Measurements from ENCODE around the gene CMA1. TPM values are rescaled to one million over a fixed set of nuclear protein-coding genes. Genes with fewer than 3 reads are reported as not detected.
"Not testable (repeated sequence)": the region's sequence is repeated elsewhere in the genome, so short reads cannot be mapped to it uniquely, and the experiment has no call there.

The CMA1 gene, protein sequence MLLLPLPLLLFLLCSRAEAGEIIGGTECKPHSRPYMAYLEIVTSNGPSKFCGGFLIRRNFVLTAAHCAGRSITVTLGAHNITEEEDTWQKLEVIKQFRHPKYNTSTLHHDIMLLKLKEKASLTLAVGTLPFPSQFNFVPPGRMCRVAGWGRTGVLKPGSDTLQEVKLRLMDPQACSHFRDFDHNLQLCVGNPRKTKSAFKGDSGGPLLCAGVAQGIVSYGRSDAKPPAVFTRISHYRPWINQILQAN
- 1 to 10 TPM in 1 of 6 donors, under 1 TPM in 1, not detected in 4; 0.37 to 1.8 TPM for total RNA-seq

GRCh38 chr14:24508155-24508840, at the start of gene CMA1:
Gene CMA1, minus strand, starts transcription at chr14:24508265. Its CDS starts 30 bp downstream, at chr14:24508235.
- 55 to 70% methylated on average over 3 of the region's 3 CpGs for WGBS, 2 donors
- no peak for TF ChIP-seq EP300 (IDR thresholded peaks at IDR 0.05)
- no peak for TF ChIP-seq POLR2A (IDR thresholded peaks at IDR 0.05)
- no peak for TF ChIP-seq POLR2AphosphoS5 (IDR thresholded peaks at IDR 0.05)
- TF ChIP-seq CTCF (IDR thresholded peaks at IDR 0.05) = no peak
- Histone ChIP-seq H3K36me3 (no peaks in the 10 kb centered on the region), H3K9me3 (no peaks in the 10 kb centered on the region), H3K4me3 (no peak within 1 kb of the TSS), H3K27ac (no peak within 1 kb of the TSS), H3K4me1 (no peaks in the 10 kb centered on the region), H3K27me3 (no peaks in the 10 kb centered on the region)
- no peak for DNase-seq
- no peak for ATAC-seq (ENCODE audit: low FRiP score in 2 of 2)

DNA sequence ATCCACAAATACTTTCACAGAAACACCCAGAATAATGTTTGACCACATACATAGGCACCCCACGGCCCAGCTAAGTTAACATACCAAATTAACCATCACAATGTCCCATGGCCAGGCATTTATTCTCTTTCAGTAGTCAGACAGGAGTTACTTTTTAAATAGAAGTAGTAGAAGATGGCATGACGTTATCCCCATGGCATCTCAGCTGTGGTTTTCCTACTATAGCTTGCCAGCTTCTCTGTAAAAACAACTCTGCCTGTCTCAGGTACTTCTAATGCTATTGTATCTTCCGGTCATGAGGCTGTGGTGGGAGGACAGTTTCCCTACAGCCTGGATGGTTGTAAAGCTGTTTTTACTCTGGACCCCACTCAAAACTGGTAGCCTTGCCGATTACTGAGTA, 48.7 kb upstream of the CMA1 start:
- ATAC-seq (ENCODE audit: low FRiP score in 2 of 2) (no peak), DNase-seq (no peak)
- no peaks in the 10 kb centered on the region for H3K4me1 ChIP-seq
- 58 to 62% methylated on average over 4 of the region's 4 CpGs for WGBS, 2 donors
- H3K4me3 ChIP-seq = no peak overlapping the region
- H3K36me3 ChIP-seq = no peaks in the 10 kb centered on the region
- H3K27ac ChIP-seq = no peak overlapping the region
- H3K9me3 ChIP-seq = no peaks in the 10 kb centered on the region
- no peaks in the 10 kb centered on the region for H3K27me3 ChIP-seq
- TF ChIP-seq CTCF (IDR thresholded peaks at IDR 0.05) (no peak), POLR2A (IDR thresholded peaks at IDR 0.05) (no peak), EP300 (IDR thresholded peaks at IDR 0.05) (no peak)

- DNase-seq; ATAC-seq (ENCODE audit: low FRiP score in 2 of 2): not testable (repeated sequence)
- 53 to 62% methylated on average over 1 of the region's 1 CpG for WGBS, 2 donors
These were observed 41.0 kb upstream of the CMA1 start for GRCh38 chr14:24549064-24549463.

GRCh38 chr14:24542346-24542936, 34.4 kb upstream of the CMA1 start:
- H3K27ac ChIP-seq = no peak overlapping the region
- no peak for ATAC-seq (ENCODE audit: low FRiP score in 2 of 2)
- WGBS, 2 donors = 89 to 92% methylated on average over 2 of the region's 2 CpGs

More at GRCh38 chr14:24549064-24549463, 41.0 kb upstream of the CMA1 start:
- H3K4me1 ChIP-seq, H3K27me3 ChIP-seq, H3K27ac ChIP-seq, H3K4me3 ChIP-seq, H3K36me3 ChIP-seq: not testable (repeated sequence)
- H3K9me3 ChIP-seq = peaks cover 0 to 13% (median 0%) of the 10 kb centered on the region in 4 donors

More at GRCh38 chr14:24542346-24542936, 34.4 kb upstream of the CMA1 start:
- no peaks in the 10 kb centered on the region for H3K4me1 ChIP-seq
- no peaks in the 10 kb centered on the region for H3K27me3 ChIP-seq
- TF ChIP-seq POLR2A (IDR thresholded peaks at IDR 0.05) = no peak
- TF ChIP-seq EP300 (IDR thresholded peaks at IDR 0.05) = no peak
- no peak for TF ChIP-seq POLR2AphosphoS5 (IDR thresholded peaks at IDR 0.05)
- no peak for TF ChIP-seq CTCF (IDR thresholded peaks at IDR 0.05)
- H3K36me3 ChIP-seq = no peaks in the 10 kb centered on the region
- no peak overlapping the region for H3K4me3 ChIP-seq
- H3K9me3 ChIP-seq = peaks cover 0 to 8% (median 0%) of the 10 kb centered on the region in 4 donors
- DNase-seq = no peak

Measured in upper lobe of left lung (tissue), 6 donors.